ENCODE results near the gene EMC1.
"Not testable (repeated sequence)": the region's sequence is repeated elsewhere in the genome, so short reads cannot be mapped to it uniquely, and the experiment has no call there.

GRCh38 chr1:19256301-19256700 lies 5.0 kb upstream of the EMC1 start:
- TF ChIP-seq CTCF (IDR thresholded peaks at IDR 0.05); EZH2 (IDR thresholded peaks at IDR 0.05; ENCODE audit: borderline replicate concordance, insufficient read depth, low read depth, low read length, poor library complexity, severe bottlenecking): not testable (repeated sequence)

Measured in B cell (primary cell).